Measurements from ENCODE around the gene SIRT7. TPM values are rescaled to one million over a fixed set of nuclear protein-coding genes. Genes with fewer than 3 reads are reported as not detected.

The SIRT7 gene
- polyA plus RNA-seq, 1 experiment: 8.4 TPM

GRCh38 chr17:81914103-81914850 is 3.7 kb downstream of the SIRT7 start:
- Histone ChIP-seq H3K4me3 (ENCODE audit: low read depth, low read length) (no peak overlapping the region), H3K36me3 (ENCODE audit: control insufficient read depth, insufficient read depth, low read length) (peaks cover 36% of the 10 kb centered on the region), H3K27me3 (ENCODE audit: control insufficient read depth, insufficient read depth, low read length) (no peaks in the 10 kb centered on the region)
- DNase-seq (ENCODE audit: low read depth): no peak
- CTCF ChIA-PET: no interaction called here
- POLR2A ChIA-PET: no interaction called here
- no peak for TF ChIP-seq CTCF (IDR thresholded peaks at IDR 0.05; ENCODE audit: insufficient read depth, low read depth, low read length)

GRCh38 chr17:81913394-81914102 is 4.4 kb downstream of the SIRT7 start:
- DNase-seq (ENCODE audit: low read depth): no peak
- ChIA-PET CTCF (interaction anchor here (0.6 kb wide), 1 partner anchor 15 kb away, joined by 3 read pairs; no protein-coding TSS in a partner anchor), POLR2A (no interaction called here)
- Histone ChIP-seq H3K4me3 (ENCODE audit: low read depth, low read length) (no peak overlapping the region), H3K27me3 (ENCODE audit: control insufficient read depth, insufficient read depth, low read length) (no peaks in the 10 kb centered on the region), H3K36me3 (ENCODE audit: control insufficient read depth, insufficient read depth, low read length) (peaks cover 32% of the 10 kb centered on the region)
- TF ChIP-seq CTCF (IDR thresholded peaks at IDR 0.05; ENCODE audit: insufficient read depth, low read depth, low read length): no peak

- no peak overlapping the region for H3K4me3 ChIP-seq (ENCODE audit: low read depth, low read length)
- H3K27me3 ChIP-seq (ENCODE audit: control insufficient read depth, insufficient read depth, low read length): no peaks in the 10 kb centered on the region
- POLR2A ChIA-PET: no interaction called here
- H3K36me3 ChIP-seq (ENCODE audit: control insufficient read depth, insufficient read depth, low read length): peaks cover 35% of the 10 kb centered on the region
- DNase-seq (ENCODE audit: low read depth): no peak
- TF ChIP-seq CTCF (IDR thresholded peaks at IDR 0.05; ENCODE audit: insufficient read depth, low read depth, low read length): no peak
- CTCF ChIA-PET: interaction anchor here (0.6 kb wide), 1 partner anchor 16 kb away, joined by 3 read pairs; no protein-coding TSS in a partner anchor
Observed at GRCh38 chr17:81912441-81913309, 5.3 kb downstream of the SIRT7 start.

- no peak for TF ChIP-seq CTCF (IDR thresholded peaks at IDR 0.05; ENCODE audit: insufficient read depth, low read depth, low read length)
- Histone ChIP-seq H3K4me3 (ENCODE audit: low read depth, low read length) (no peak overlapping the region), H3K27me3 (ENCODE audit: control insufficient read depth, insufficient read depth, low read length) (no peaks in the 10 kb centered on the region), H3K36me3 (ENCODE audit: control insufficient read depth, insufficient read depth, low read length) (peaks cover 36% of the 10 kb centered on the region)
- no peak for DNase-seq (ENCODE audit: low read depth)
- ChIA-PET CTCF (no interaction called here), POLR2A (no interaction called here)
Observed at GRCh38 chr17:81911969-81912368, 6.0 kb downstream of the SIRT7 start.

Data from BJ (cell line).